HG03378 (cell line): Measurements from ENCODE around the gene CACNA2D1.
"Not testable (repeated sequence)": the region's sequence is repeated elsewhere in the genome, so short reads cannot be mapped to it uniquely, and the experiment has no call there.

ENCODE experiments used
- ATAC-seq: cut with Tn5 transposase; IDR thresholded peaks from one replicate; pipeline ENCODE4 v1.9.1; 2021; ENCODE audit warnings: mild to moderate bottlenecking, moderate library complexity; ENCODE audit not compliant: unreplicated experiment

Gene CACNA2D1

DNA sequence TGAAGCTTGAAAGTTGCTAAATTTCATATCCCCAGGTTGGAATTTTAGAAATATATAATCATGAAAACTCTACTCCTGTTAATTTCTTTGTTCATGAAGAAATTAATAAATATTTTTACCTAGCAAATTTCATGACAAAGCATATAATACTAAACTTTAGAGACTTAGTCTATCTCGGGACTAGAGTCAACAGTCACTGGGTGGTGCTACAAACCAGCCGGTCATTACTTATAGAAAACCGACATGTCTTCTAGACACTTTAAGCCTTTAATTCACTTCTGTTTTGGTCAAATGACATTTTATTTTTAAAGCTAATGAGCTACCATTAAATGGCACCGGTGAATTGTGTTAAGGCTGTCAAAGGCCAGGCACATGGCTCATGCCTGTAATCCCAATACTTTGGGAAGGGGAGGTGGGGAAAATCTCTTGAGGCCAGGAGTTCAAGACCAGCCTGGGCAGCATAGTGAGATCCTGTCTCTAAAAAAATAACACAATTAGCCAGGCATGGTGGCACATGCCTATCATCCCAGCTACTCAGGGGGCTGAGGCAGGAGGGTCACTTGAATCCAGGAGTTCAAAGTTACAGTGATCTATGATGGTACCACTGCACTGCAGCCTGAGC lies 270.1 kb downstream of the CACNA2D1 start:
- no peak for ATAC-seq

DNA sequence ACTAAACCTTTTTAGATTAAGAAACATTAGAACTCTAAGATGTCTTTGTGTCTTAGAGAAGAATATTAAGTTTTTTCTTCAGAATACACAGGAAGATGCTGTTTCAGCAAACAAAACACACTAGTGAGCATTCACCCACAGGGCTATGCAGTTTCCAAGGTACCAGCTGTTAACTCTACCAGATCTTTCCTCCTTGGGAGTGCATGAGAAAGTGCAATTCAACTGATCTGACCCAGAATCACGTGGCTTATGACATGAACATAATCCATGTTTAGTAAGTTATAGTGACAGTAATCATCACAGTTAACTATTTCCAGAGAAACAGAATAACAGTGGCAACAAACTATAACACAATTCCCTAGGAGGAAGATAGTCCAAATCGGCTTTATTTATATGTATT lies 270.7 kb downstream of the CACNA2D1 start:
- ATAC-seq = no peak

DNA sequence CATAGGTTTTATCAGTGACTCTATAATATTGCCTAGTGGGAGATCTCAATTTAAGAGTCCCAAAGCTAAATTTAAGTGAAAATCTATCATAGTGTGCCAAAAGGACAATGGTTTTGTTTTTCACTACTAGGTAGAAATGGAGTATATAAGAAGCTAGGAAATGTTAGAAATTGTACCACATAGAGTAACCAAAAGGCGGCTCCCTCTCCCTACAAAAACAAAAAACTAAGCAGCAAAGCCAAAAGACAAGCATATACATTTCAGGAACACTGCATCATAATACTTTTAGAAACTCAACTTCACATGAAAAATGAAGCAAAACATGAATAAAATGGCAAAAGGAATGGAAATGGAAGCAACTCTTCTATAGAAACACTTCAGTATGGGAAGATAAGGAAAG lies 271.6 kb downstream of the CACNA2D1 start:
- ATAC-seq = no peak

DNA sequence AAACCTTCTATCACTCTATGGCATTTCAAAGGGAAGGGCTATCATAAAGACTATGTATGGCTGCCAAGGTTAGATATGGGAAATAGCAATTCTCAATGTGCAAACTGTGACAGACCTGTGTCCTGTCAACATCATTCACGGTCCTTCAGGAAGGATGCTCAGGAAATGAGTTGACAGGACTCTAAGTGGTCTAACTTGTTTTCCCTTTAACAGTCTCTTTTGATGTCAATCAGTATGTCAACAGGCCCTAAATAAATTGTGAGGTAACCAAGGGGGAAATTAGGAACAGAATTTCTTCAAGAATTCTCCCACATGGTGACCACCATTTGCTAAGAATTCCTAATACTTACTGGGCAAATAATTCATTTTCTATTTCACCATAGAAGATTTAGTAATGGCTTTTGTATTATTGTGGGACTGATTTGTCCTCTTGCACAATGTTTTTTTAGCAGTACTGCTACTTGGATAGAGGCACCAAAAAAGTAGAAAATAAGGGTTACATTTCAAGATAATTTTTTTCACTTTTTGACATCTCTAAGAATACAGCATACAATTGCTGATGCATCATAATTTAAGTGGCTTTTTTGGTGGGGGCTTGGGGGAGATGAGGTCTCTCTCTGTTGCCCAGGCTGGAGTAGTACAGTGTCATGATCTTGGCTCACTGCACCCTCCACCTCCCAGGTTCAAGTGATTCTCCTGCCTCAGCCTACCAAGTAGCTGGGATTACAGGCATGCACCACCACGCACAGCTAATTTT lies 275.8 kb downstream of the CACNA2D1 start:
- no peak for ATAC-seq

DNA sequence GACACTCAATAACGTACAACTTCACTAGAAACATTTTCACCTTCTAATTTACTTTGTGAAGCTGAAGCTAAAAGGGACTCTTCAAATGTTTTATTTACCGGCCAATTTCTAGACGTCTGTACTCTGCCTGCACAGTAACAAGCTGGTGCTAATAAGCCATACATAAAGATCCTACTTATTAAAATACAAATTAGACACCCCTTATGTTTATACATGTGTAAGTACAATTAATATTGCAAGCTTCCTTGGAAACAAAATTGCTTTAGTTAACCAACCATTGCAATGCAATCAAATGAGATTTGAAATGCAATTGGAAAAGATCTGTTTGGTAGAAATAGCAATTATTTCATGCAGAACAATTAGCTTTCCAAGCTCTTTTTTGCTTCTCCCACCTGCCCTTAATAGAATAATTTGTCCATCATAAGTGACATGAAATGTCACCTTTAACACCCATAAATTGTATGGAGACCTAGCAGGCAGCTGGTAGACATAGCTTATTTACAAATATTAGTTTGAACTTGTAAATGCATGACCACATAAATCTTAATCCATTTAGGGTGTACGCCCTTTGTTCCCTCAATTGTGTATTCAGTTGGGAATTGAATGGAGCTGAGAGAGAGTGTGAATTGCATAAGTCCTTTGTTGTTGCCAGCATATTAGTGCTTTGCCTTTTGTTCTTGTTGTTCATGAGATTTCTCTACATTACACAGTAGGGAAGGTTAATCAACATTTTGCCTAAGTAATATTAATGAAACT lies 277.1 kb downstream of the CACNA2D1 start:
- ATAC-seq = no peak

DNA sequence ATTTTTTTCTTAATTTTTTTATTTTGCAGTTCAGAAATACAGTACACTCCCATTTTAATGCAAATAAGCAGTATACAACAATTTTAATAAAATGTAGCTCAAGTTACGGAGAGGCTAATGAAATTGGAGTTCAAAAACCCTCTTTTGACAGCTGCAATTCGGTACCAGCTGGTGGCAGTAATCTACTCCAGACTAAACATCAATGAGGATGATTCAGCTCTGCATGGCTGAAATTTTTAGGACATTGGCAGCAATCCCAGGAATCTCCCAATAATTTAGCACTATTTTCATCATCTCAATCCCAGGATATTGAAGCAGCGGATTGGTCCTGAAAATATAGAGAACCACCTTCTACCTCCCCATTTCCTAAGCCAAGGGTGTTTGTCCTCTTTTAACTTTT lies 278.8 kb downstream of the CACNA2D1 start:
- ATAC-seq = no peak

DNA sequence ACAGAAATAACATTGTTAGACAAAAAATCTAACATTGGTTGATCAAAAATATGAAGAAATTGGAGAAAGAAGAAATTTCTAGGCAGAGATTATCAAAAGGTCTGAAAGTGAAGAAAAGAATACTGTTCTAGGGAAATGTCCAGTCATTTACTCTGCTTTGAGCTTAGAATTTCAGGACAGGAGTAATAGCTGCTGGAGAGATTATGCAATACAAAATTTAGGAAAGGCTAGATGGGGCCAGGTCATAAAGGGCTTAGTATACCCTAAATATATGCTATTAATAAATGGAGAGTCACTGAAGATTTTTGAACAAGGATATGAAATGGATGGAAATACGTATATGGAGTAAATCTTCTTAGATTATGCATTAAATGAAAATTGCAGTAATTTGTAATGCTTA lies 279.2 kb downstream of the CACNA2D1 start:
- ATAC-seq = no peak

DNA sequence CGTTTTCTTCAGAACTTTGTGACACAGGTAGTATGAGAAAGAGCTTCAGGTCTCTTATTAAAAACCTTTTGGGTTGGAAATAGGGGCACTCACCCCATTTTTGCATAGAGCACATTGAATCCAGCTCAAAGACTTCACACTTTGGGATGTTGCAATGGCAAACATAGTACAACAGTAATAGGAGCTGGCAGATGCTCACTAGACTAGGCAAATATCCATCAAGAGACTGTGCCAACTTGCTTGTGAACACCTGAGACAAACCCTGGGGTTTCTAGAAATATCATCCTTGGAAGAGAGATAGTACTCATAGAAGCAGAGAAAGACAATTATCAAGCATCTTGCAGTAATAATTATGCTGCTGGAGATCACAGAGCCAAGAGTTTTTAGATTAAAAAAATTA lies 280.0 kb downstream of the CACNA2D1 start:
- ATAC-seq = no peak

DNA sequence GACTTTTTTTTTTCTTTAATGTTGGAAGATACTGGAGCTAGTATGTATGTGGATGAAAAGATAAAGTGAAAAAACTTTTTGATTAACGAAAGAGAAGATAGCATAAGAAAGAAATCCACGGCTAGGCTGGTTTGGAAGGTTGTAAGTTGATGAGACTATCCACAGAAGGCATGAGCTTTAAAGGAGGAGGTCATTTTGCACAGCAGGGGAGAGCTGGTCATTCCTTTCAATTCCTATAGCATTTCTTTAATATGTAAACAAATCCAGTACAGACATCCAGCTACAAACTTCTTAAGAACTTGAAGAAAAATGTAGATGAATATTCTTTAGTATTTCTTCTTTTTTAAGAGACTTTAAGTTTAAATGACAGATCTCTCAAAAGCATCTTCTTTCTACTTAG lies 281.3 kb downstream of the CACNA2D1 start:
- no peak for ATAC-seq

DNA sequence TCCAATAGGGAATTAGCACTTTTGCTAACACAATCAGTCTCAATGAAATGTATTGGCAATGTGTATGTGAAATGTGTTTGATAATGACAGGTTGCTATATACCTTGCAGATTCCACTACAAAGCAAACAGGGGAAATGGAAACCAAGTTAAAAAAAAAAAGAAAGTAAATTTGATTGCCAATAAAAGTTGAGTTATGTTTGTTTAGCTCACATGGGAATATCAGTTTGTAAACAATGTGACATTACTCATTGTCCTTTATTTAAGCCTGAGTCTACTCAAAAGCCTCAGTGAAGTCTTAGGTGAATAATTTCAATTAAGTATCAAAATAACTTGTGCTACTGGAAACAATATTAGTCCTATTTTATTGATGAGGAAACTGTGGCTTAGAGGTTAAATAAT lies 285.2 kb downstream of the CACNA2D1 start:
- no peak for ATAC-seq

DNA sequence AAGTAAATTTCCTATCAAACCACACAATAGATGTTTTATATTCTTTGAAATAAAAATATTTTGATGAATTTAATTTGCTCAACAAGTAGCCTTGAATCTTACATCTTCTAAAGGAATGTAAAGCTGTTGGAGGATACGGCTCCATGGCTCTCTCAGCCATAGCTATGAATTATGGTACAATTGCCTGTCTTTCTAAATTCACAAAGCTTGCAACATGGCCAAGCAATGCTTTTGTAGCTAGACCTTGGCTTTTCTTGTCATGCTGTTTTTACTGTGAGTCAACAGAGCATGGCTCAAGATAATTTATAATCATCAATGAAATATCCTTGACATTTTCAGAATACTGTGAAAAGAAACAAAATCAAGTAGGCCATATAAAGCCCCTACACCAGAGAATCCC lies 286.7 kb downstream of the CACNA2D1 start:
- no peak for ATAC-seq

DNA sequence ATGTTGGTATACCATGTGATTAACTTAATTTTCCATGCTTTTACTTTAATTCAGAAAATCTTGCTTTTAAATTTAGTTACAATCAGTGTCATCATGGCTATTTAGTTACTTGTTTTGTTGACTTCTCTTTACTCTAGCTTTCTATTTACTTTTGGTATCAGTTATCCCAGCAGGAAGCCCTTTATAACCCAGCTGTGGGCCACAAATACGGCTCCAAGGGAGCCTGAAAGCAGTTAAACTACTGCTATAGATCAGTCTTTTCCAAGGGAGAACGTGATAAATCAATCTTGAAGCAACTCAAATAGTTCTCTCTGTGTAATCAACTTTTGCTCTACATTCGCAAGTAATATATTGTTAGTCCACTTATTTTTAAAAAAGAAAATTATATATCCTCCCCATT lies 287.4 kb downstream of the CACNA2D1 start:
- ATAC-seq = no peak

DNA sequence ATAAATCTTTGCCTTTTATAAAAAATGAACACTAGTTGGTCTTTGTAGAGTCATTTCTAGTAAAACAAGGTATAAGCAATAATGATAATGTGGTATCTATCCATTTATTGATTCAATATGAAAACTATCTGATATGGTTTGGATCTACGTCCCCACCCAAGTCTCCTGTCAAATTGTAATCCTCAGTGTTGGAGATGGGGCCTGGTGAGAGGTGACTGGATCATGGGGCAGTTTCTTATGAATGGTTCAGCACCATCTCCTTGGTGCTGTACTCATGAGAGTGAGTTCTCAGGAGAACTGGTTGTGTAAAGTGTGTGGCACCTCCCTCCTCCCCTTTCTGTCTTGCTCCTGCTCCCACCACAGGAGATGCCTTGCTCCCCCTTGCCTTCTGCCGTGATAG lies 288.8 kb downstream of the CACNA2D1 start:
- ATAC-seq = no peak

DNA sequence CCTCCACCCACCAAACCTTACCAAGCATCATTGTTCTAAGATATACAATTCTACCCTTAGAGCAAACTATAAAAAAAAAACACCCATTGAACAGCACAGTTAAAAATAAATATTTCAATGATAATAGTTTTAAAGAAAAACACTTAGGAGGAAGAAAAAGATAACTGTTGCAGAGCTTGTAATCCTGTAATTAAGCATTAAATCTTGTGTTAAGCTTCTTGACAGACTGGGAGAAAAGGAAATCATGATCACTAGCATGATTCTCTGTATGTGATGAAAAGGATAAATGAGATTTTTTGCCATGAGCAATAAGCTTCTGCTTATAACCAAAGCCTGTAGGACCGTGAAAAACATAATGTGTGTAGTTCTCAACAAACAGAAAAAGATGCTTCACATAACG lies 289.8 kb downstream of the CACNA2D1 start:
- ATAC-seq = no peak

DNA sequence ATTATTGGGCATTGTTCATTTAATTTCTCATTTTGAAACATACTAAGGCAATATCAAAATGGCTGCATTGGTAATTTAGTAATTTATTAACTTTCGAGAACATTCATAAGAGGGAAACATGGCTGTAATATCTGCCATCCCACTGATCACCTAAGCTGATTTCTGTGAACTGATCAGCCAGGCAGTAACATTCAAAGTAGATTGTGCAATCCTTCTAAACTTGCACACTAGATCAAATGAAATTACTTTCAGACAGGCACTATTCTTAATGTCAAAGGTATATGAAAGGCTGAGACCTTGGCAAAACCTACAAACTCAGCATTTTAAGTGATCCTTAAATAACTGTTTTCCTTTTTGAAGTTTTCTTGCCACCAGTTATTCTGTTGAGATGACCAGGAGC lies 290.7 kb downstream of the CACNA2D1 start:
- ATAC-seq = no peak

DNA sequence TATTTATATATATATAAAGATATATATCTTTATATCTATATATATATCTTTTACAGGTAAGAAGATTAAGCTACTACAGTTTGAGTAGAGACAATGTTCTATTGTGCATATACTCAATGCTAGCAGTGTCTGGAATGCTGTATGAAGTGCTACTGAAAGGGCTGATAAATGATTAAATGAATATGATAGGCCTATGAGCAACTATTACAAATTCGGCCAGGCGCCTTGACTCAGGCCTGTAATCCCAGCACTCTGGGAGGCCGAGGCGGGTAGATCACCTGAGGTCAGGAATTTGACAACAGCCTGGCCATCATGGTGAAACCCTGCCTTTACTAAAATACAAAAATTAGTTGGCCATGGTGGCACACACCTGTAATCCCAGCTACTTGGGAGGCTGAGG lies 297.1 kb downstream of the CACNA2D1 start:
- ATAC-seq = no peak

DNA sequence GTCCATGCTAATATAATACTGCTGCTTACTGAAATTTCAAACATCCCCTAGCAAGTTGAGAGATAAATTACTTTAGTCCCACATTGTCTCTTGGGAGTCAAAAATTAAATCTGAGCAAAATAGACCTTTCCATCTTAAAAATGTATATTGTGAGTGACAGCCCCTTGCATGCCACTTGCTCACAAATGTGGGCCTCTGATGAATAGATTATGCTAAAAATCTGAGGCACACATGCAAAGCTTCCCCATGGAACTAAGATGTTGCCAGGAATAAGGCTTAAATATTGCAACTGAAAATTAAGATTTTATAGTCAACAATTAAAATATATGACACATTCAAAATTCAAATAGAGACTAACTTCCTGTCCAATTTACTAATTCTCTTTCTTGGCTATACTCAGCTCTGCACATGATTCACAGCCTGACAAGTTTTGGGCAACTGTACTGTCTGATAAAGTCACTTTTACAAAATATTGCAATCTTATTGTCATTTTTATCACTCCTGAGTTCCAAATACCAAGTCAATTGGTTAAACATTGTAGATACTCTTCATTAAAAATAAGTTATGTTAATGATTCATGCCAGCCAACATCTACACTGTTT lies 301.2 kb downstream of the CACNA2D1 start:
- no peak for ATAC-seq

DNA sequence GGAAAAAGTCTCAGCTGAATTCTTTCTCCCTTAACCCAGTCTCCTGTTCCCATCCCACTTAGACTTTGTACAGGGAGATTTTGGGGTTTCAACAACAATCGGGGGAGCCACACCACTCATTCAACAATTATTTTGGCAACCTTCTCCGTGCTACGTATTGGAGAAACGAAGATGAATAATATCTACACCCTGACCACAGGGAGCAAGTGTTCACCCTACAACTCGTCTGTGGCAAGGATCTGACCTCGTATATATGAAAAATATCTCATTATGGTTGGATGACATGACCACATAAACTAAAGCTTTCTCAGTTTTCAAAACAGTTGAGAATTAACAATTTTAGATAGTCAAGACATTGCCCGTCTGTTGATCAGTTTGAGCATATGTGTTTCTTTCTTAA lies 302.1 kb downstream of the CACNA2D1 start:
- ATAC-seq = no peak

DNA sequence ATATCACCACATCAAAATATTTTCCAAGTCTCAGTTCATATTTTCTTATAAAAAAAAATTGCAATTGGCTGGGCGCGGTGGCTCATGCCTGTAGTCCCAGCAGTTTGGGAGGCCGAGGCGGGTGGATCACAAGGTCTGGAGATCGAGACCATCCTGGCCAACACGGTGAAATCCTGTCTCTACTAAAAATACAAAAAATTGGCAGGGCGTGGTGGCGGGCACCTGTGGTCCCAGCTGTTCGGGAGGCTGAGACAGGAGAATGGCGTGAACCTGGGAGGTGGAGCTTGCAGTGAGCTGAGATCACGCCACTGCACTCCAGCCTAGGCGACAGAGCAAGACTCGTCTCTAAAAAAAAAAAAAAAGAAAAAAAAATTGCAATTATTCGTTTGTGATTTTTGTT lies 303.0 kb downstream of the CACNA2D1 start:
- not testable (repeated sequence) for ATAC-seq

DNA sequence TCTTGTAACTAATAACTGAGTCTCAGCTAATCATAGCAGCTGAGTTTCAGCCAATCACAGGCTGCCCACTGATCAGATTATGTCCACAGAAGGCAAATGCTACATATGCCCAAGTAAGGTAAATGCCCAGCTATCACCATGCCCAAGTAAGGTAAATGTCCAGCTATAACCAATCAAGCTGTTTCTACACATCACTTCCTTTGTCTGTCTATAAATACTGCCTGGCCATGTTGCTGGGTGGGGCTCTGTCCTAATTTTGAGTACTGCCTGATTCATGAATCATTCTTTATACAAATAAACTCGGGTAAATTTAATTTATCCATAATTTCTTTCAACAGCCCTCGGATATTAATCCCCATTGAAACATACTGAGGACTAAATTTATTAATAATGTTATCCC lies 312.4 kb downstream of the CACNA2D1 start:
- ATAC-seq = no peak

DNA sequence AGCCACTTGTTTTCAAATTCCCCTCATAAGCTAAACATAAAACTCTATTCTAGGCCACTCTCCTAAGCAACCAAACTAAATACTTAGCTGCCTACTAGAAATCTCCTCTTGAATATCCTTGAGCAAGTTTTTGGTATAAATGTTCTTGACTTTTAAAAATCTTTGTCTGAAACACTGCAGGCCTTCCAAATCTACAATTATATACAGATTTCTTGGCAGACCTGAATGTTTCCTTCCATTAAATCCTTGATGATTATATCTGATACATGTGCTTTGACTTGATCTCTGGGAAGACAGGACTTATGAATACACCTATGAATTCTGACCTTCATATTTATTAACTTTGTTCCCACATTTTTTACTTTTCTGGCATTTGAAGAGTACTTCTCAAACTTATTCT lies 314.5 kb downstream of the CACNA2D1 start:
- no peak for ATAC-seq

DNA sequence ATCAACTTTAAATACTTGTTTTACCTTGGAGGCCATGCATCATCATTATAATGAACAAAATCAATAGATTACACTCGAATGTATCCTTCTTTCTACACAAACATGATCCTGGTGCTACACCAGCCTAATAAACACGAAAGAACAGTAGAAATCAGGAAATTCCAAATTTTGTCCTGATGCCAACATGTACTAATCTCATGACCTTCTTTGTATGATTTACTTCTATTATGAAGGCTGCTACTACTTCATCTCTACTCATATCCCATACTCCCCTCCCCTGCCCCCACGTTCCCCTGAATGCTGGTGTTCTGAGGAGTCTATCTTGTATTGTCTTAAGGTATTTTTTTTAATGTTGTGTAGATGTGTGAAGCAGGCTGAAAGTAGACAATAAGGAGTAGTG lies 315.0 kb downstream of the CACNA2D1 start:
- ATAC-seq = no peak
